NCI-H526 (cell line): ENCODE data around the gene INTS6.

Experiments
- DNase-seq, 2 experiments: peaks; one replicate each; lab custom pipeline; 2025; lab: John Stamatoyannopoulos, UW

Gene INTS6

GRCh38 chr13:51317262-51317661 lies 135.6 kb downstream of the INTS6 start:
- DNase-seq: no peak

GRCh38 chr13:51313619-51314018 lies 139.2 kb downstream of the INTS6 start:
- DNase-seq: no peak

DNA sequence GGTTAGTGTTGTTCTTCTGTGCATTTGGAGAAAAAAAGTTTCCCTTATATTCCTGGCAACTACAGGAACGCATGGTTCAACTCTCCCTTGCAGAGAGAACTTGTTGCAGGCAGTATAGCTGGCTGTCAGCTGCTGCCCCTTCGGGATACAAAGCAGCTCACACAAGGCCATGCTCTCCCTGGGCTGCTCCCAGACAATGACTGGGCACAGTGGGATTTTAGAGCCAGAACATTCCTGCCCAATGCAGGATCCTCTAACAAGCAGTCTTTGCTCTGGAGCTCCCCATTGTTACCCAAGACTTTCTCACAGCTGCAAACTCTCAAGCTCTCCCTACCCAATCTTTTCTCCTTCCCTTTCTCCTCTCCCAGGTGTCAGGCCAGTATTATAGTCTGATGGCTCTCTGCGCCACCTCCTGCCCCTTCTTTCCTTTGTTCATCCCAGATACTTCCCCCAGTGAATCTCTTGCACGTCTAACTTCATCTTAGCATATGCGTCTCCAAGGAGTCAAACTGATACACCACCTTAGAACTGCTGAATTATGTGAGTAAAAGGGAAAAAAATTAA lies 140.8 kb downstream of the INTS6 start:
- DNase-seq: no peak
